ENCODE measurements around the gene DMAC2.

DNA sequence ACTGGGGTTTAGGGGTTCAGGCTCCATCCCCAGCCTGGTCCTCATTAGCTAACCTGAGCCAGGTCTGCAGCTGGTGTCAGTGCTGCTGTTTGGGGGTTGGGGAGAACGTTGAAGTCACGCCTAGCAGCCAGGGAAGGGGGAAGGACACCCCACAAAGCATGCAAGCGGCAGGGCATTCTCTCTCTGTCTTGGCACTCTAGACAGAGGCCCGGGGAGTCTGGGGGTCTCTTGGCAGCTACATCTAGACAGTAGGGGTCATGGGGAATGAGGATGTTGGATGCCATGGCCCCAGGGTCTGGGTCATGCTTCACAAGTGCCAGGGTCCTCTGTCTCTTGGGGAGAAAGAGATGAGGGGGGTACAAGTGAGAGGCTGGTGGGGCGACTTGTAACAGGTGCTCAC is 5.9 kb upstream of the DMAC2 start:
- TF ChIP-seq, protein P1, sequence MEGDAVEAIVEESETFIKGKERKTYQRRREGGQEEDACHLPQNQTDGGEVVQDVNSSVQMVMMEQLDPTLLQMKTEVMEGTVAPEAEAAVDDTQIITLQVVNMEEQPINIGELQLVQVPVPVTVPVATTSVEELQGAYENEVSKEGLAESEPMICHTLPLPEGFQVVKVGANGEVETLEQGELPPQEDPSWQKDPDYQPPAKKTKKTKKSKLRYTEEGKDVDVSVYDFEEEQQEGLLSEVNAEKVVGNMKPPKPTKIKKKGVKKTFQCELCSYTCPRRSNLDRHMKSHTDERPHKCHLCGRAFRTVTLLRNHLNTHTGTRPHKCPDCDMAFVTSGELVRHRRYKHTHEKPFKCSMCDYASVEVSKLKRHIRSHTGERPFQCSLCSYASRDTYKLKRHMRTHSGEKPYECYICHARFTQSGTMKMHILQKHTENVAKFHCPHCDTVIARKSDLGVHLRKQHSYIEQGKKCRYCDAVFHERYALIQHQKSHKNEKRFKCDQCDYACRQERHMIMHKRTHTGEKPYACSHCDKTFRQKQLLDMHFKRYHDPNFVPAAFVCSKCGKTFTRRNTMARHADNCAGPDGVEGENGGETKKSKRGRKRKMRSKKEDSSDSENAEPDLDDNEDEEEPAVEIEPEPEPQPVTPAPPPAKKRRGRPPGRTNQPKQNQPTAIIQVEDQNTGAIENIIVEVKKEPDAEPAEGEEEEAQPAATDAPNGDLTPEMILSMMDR (IDR thresholded peaks at IDR 0.05; ENCODE audit: insufficient read depth, low read length, poor library complexity, severe bottlenecking): no peak
- TF ChIP-seq EZH2phosphoT487 (conservative IDR thresholded peaks at IDR 0.05; ENCODE audit: low read length): no peak
